Body of pancreas (tissue), 4 donors: ENCODE data around the gene VLDLR. TPM values are rescaled to one million over a fixed set of nuclear protein-coding genes. Genes with fewer than 3 reads are reported as not detected.

Source experiments
- ATAC-seq: fragments of 150-250 bp; one replicate; pipeline ENCODE4 v1.9.1; 2016
- DNase-seq, 4 donors: peaks; one replicate each; pipeline ENCODE4 v3.0.0-alpha.2; 2019
- H3K27ac ChIP-seq, 4 donors: fragments of 200-600 bp; sonication (generic); 1 replicate in 3 of 4; 2 replicates in 1 of 4; pipeline versions ENCODE4 v1.5.1 to v1.6.1; 2016 to 2019; ENCODE audit warnings: mild to moderate bottlenecking in 1 of 4, mixed read lengths in 1 of 4, moderate library complexity in 1 of 4
- H3K27me3 ChIP-seq, 2 donors: fragments of 200-600 bp; sonication (generic); one replicate each; pipeline ENCODE4 v1.6.0; 2016; ENCODE audit warnings: mild to moderate bottlenecking in 1 of 2
- H3K36me3 ChIP-seq, 2 donors: fragments of 200-600 bp; sonication (generic); replicated peaks in 1 of 2; 2 replicates each; pipeline ENCODE4 v1.5.1; 2016; ENCODE audit warnings: low read depth in 2 of 2; ENCODE audit not compliant: insufficient read depth in 1 of 2
- H3K4me1 ChIP-seq: fragments of 200-600 bp; sonication (generic); one replicate; pipeline ENCODE4 v1.6.0; 2016
- H3K4me3 ChIP-seq, 2 donors: fragments of 200-600 bp; sonication (generic); 1 replicate in 1 of 2; 2 replicates in 1 of 2; pipeline ENCODE4 v1.5.1; 2016 to 2019
- H3K9me3 ChIP-seq, 3 donors: fragments of 200-600 bp; sonication (generic); 1 replicate in 2 of 3; 2 replicates in 1 of 3; pipeline ENCODE4 v1.5.1; 2016
- POLR2A ChIP-seq, 3 donors: fragments of 450-650 bp; IDR thresholded peaks; one replicate each; pipeline ENCODE4 v1.6.1; 2016; ENCODE audit warnings: antibody characterized with exemption in 3 of 3, mild to moderate bottlenecking in 2 of 3
- WGBS, 2 donors: methylation state at CpG; one replicate each; pipeline ENCODE4 v1.1.5; 2017; 5-methylcytosine and 5-hydroxymethylcytosine counted together
- intact Hi-C: fragments of 100-400 bp; cut with DNase I; formaldehyde crosslinking; loops from one replicate; pipeline ENCODE4 v1.15.1; 2023
- total RNA-seq, 2 donors: library from RNA; depleted of rRNA; stranded (reverse); fragments of >200 nt; gene quantifications; one replicate each; pipeline ENCODE4 v1.1.0, GENCODE V29; 2016
- TF ChIP-seq, protein P1 (sequence below), 7 experiments: fragments of 450-650 bp in 4 of 7; fragments of 200-600 bp in 3 of 7; sonication (generic) in 3 of 7; IDR thresholded peaks; one replicate each; pipeline ENCODE4 v1.5.1; 2016 to 2019; ENCODE audit warnings: antibody characterized with exemption in 7 of 7

The VLDLR gene
- total RNA-seq, 2 donors from 2014 or later, result 14.8 to 18.1 TPM

DNA sequence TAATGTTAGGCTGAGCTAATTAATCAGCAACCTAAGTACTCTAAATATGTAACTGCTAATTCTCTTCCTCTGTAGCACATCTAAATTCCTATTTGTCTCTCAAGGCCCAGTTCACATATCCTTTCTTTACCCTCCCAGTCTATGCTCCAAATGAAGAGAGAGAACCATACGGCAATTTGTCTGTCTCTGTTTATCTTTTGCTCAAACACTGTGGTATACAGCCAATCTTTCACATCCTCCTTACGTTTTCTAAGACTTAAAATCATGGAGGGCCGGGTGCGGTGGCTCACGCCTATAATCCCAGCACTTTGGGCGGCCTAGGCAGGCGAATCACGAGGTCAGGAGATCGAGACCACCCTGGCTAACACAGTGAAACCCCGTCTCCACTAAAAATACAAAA lies 15.8 kb downstream of the VLDLR start:
- Histone ChIP-seq H3K27me3 (no peaks in the 10 kb centered on the region), H3K27ac (no peak overlapping the region), H3K36me3 (peaks cover 0 to 5% of the 10 kb centered on the region in 2 donors), H3K9me3 (no peaks in the 10 kb centered on the region), H3K4me1 (peaks cover 74% of the 10 kb centered on the region), H3K4me3 (no peak overlapping the region)
- ATAC-seq (no peak), DNase-seq (no peak)
- intact Hi-C loops, result no loop called here
- WGBS, 2 donors, result 87 to 94% methylated on average over 10 of the region's 10 CpGs
- no peak for TF ChIP-seq POLR2A (IDR thresholded peaks at IDR 0.05)
- TF ChIP-seq, protein P1, sequence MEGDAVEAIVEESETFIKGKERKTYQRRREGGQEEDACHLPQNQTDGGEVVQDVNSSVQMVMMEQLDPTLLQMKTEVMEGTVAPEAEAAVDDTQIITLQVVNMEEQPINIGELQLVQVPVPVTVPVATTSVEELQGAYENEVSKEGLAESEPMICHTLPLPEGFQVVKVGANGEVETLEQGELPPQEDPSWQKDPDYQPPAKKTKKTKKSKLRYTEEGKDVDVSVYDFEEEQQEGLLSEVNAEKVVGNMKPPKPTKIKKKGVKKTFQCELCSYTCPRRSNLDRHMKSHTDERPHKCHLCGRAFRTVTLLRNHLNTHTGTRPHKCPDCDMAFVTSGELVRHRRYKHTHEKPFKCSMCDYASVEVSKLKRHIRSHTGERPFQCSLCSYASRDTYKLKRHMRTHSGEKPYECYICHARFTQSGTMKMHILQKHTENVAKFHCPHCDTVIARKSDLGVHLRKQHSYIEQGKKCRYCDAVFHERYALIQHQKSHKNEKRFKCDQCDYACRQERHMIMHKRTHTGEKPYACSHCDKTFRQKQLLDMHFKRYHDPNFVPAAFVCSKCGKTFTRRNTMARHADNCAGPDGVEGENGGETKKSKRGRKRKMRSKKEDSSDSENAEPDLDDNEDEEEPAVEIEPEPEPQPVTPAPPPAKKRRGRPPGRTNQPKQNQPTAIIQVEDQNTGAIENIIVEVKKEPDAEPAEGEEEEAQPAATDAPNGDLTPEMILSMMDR (IDR thresholded peaks at IDR 0.05), result no peak

DNA sequence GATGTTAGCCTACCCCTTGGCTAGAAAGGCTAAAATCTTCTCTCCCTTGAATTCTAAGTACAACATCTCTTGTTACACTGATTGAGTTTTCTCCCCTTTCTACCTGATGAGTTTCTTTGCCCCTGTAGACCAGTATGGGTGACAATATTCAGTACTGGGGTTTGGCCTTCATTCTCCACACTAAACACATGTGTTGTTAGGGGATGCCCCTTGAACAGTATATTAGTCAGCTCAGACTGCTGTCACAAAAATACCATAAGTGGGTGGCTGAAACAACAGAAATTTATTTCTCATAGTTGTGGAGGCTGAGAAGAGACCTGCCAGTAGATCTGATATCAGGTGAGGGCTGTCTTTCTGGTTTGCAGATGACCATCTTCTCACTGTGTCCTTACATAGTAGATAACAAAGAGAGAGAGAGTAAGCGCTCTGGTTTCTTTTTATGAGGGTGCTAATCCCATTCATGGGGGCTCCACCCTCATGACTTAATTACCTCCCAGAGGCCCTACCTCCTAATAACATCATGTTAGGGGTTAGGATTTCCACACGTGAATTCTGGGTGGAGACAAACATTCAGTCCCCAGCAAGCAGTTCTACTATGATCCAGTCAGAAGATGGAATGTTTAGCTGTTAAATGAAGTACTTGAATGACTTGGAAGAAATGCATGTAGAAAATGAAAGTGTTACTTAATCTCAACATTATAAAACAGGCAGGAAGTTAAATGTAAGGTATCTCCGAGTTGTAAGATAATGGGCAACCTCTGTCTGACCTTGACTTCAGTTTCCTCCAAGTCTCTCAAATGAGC lies 17.5 kb downstream of the VLDLR start:
- H3K27ac ChIP-seq, result peak overlapping the region in 3 of 4 donors; percentile 80 to 86 (median 81)
- WGBS, 2 donors, result 55 to 62% methylated on average over 3 of the region's 3 CpGs
- peaks cover 68% of the 10 kb centered on the region for H3K4me1 ChIP-seq

DNA sequence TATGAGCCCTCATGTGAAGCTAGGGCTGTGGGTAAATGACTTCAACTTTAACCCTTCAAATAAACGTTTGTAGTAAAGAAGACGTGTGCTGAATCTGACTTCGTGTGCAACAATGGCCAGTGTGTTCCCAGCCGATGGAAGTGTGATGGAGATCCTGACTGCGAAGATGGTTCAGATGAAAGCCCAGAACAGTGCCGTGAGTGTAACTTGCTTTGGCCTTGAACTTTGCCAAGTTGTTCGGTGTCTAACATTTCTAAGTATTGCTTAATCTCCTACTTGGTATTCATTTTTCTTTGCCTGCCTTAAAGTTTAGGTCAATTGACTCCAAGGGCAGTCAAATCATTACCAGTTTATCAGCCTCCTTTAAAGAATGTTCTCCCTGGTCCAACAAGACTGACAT lies 18.2 kb downstream of the VLDLR start:
- peak overlapping the region; percentile 80 to 86 (median 81) for H3K27ac ChIP-seq
- intact Hi-C loops, result no loop called here
- no peaks in the 10 kb centered on the region for H3K27me3 ChIP-seq
- ATAC-seq (peak; percentile 8), DNase-seq (no peak)
- 59 to 60% methylated on average over 7 of the region's 7 CpGs for WGBS, 2 donors
- H3K4me1 ChIP-seq, result peaks cover 61% of the 10 kb centered on the region
- no peaks in the 10 kb centered on the region for H3K9me3 ChIP-seq
- H3K4me3 ChIP-seq, result no peak overlapping the region
- peaks cover 0 to 9% of the 10 kb centered on the region in 2 donors for H3K36me3 ChIP-seq
- no peak for TF ChIP-seq POLR2A (IDR thresholded peaks at IDR 0.05)
- TF ChIP-seq, protein P1 (IDR thresholded peaks at IDR 0.05), result no peak

More for the DNA sequence above, 17.5 kb downstream of the VLDLR start:
- no peaks in the 10 kb centered on the region for H3K27me3 ChIP-seq
- H3K36me3 ChIP-seq, result peaks cover 0 to 9% of the 10 kb centered on the region in 2 donors
- H3K9me3 ChIP-seq, result no peaks in the 10 kb centered on the region
- DNase-seq (no peak), ATAC-seq (no peak)
- intact Hi-C loops, result no loop called here
- no peak for TF ChIP-seq POLR2A (IDR thresholded peaks at IDR 0.05)
- TF ChIP-seq, protein P1 (IDR thresholded peaks at IDR 0.05), result no peak
- H3K4me3 ChIP-seq, result no peak overlapping the region

DNA sequence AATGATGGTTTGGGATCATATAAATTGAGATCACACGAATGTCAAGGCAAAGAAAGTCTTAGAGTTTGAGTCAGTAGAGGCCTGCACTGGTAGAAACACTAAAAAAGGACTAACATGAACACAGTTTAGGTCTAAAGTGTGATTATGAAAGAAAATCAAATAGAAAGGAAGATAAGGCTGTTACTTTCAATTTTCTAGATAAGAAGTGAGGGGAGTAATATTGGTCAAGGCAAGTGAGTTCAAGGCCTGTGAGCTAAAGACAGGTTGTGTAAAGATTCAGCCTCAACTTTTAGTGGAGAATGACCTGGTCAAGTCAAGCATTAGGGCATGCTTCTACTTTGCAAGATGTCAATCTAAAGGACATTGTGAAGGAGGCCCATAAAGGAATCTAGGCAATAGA lies 19.0 kb downstream of the VLDLR start:
- TF ChIP-seq POLR2A (IDR thresholded peaks at IDR 0.05), result no peak
- TF ChIP-seq, protein P1 (IDR thresholded peaks at IDR 0.05), result no peak
- no peaks in the 10 kb centered on the region for H3K9me3 ChIP-seq
- peak overlapping the region; percentile 80 to 86 (median 81) for H3K27ac ChIP-seq
- H3K36me3 ChIP-seq, result peaks cover 0 to 9% of the 10 kb centered on the region in 2 donors
- H3K4me3 ChIP-seq, result no peak overlapping the region
- ATAC-seq (peak; percentile 61), DNase-seq (peak in 1 of 4 donors; percentile 40)
- WGBS, 2 donors, result 30 to 40% methylated on average over 1 of the region's 1 CpG
- peaks cover 57% of the 10 kb centered on the region for H3K4me1 ChIP-seq
- no peaks in the 10 kb centered on the region for H3K27me3 ChIP-seq
- intact Hi-C loops, result no loop called here
